DMS53 (cell line): ENCODE results near the gene ADIPOQ.
"Not testable (repeated sequence)": the region's sequence is repeated elsewhere in the genome, so short reads cannot be mapped to it uniquely, and the experiment has no call there.

ENCODE experiments used
- DNase-seq: peaks from one replicate; lab custom pipeline; 2025; lab: John Stamatoyannopoulos, UW

The ADIPOQ gene

GRCh38 chr3:186870421-186871201, 28.1 kb downstream of the ADIPOQ start:
- DNase-seq = no peak

GRCh38 chr3:186871403-186871924, 29.0 kb downstream of the ADIPOQ start:
- no peak for DNase-seq

GRCh38 chr3:186873796-186874195, 31.3 kb downstream of the ADIPOQ start:
- not testable (repeated sequence) for DNase-seq

- not testable (repeated sequence) for DNase-seq
These were observed 31.7 kb downstream of the ADIPOQ start for GRCh38 chr3:186874216-186874615.

- DNase-seq = not testable (repeated sequence)
These were observed 32.3 kb downstream of the ADIPOQ start for GRCh38 chr3:186874841-186875240.

- DNase-seq = no peak
These were observed 33.2 kb downstream of the ADIPOQ start for GRCh38 chr3:186875708-186876107.

GRCh38 chr3:186879781-186880180, 37.3 kb downstream of the ADIPOQ start:
- no peak for DNase-seq

- no peak for DNase-seq
These were observed 37.9 kb downstream of the ADIPOQ start for GRCh38 chr3:186880406-186880805.

GRCh38 chr3:186882150-186882524, 39.6 kb downstream of the ADIPOQ start:
- DNase-seq = no peak

- DNase-seq = peak; percentile 69
These were observed 40.6 kb downstream of the ADIPOQ start for GRCh38 chr3:186882881-186883685.

- no peak for DNase-seq
These were observed 41.2 kb downstream of the ADIPOQ start for GRCh38 chr3:186883686-186884058.

- not testable (repeated sequence) for DNase-seq
These were observed 42.4 kb downstream of the ADIPOQ start for GRCh38 chr3:186884868-186885267.

GRCh38 chr3:186886202-186886981, 43.9 kb downstream of the ADIPOQ start:
- no peak for DNase-seq

GRCh38 chr3:186887507-186887938, 45.0 kb downstream of the ADIPOQ start:
- not testable (repeated sequence) for DNase-seq

- DNase-seq = no peak
These were observed 46.1 kb downstream of the ADIPOQ start for GRCh38 chr3:186888569-186888968.

- not testable (repeated sequence) for DNase-seq
These were observed 47.2 kb downstream of the ADIPOQ start for GRCh38 chr3:186889698-186890097.

GRCh38 chr3:186890911-186891310, 48.4 kb downstream of the ADIPOQ start:
- no peak for DNase-seq

GRCh38 chr3:186893071-186893470, 50.6 kb downstream of the ADIPOQ start:
- DNase-seq = not testable (repeated sequence)

- no peak for DNase-seq
These were observed 52.9 kb downstream of the ADIPOQ start for GRCh38 chr3:186895406-186895805.

GRCh38 chr3:186896006-186896405, 53.5 kb downstream of the ADIPOQ start:
- no peak for DNase-seq

GRCh38 chr3:186896875-186897274, 54.4 kb downstream of the ADIPOQ start:
- DNase-seq = no peak

- DNase-seq = no peak
These were observed 58.7 kb downstream of the ADIPOQ start for GRCh38 chr3:186901135-186901734.
